ENCODE measurements around the gene ZNF628.

Gene ZNF628

GRCh38 chr19:55520691-55521292 lies 44.4 kb downstream of the ZNF628 start:
- no peak overlapping the region for H3K27ac ChIP-seq
- no peak for TF ChIP-seq CTCF (IDR thresholded peaks at IDR 0.05)

GRCh38 chr19:55525289-55526101 lies 49.1 kb downstream of the ZNF628 start:
- TF ChIP-seq CTCF (IDR thresholded peaks at IDR 0.05): no peak
- TF ChIP-seq ZFX (IDR thresholded peaks at IDR 0.05; ENCODE audit: borderline replicate concordance): no peak
- H3K27ac ChIP-seq: no peak overlapping the region; the same call in 1 of the 2 replicates

- H3K27ac ChIP-seq: no peak overlapping the region; the same call in 1 of the 2 replicates
- TF ChIP-seq ZFX (IDR thresholded peaks at IDR 0.05; ENCODE audit: borderline replicate concordance): no peak
- no peak for TF ChIP-seq CTCF (IDR thresholded peaks at IDR 0.05)
Measured at GRCh38 chr19:55526216-55527196, 50.1 kb downstream of the ZNF628 start.

GRCh38 chr19:55527197-55528029 lies 51.0 kb downstream of the ZNF628 start:
- TF ChIP-seq ZFX (IDR thresholded peaks at IDR 0.05; ENCODE audit: borderline replicate concordance) (no peak), CTCF (IDR thresholded peaks at IDR 0.05) (no peak)

GRCh38 chr19:55528030-55528803 lies 51.8 kb downstream of the ZNF628 start:
- no peak overlapping the region for H3K27ac ChIP-seq
- no peak for TF ChIP-seq CTCF (IDR thresholded peaks at IDR 0.05)
- no peak for TF ChIP-seq ZFX (IDR thresholded peaks at IDR 0.05; ENCODE audit: borderline replicate concordance)

More at GRCh38 chr19:55527197-55528029, 51.0 kb downstream of the ZNF628 start:
- H3K27ac ChIP-seq: no peak overlapping the region

Data from 22Rv1 (cell line).